TTC549 (cell line): ENCODE data around the gene SNRNP25.

ENCODE experiments used
- FAIRE-seq: peaks from 2 replicates; lab custom pipeline; 2012; peaks lifted over from hg19 to GRCh38; lab: Jason Lieb, UNC

Gene SNRNP25

GRCh38 chr16:78444-79150 is 25.0 kb downstream of the SNRNP25 start:
- FAIRE-seq: no peak

GRCh38 chr16:79151-80054 is 25.8 kb downstream of the SNRNP25 start:
- FAIRE-seq: no peak

GRCh38 chr16:83060-83603 is 29.5 kb downstream of the SNRNP25 start:
- no peak for FAIRE-seq

- FAIRE-seq: no peak
Measured at GRCh38 chr16:83781-84615, 30.4 kb downstream of the SNRNP25 start.

GRCh38 chr16:84718-85406 is 31.2 kb downstream of the SNRNP25 start:
- no peak for FAIRE-seq

- FAIRE-seq: no peak
Measured at GRCh38 chr16:85407-85782, 31.8 kb downstream of the SNRNP25 start.

- FAIRE-seq: no peak
Measured at GRCh38 chr16:85865-86264, 32.2 kb downstream of the SNRNP25 start.

- no peak for FAIRE-seq
Measured at GRCh38 chr16:86483-86952, 32.9 kb downstream of the SNRNP25 start.

GRCh38 chr16:88613-89012 is 35.0 kb downstream of the SNRNP25 start:
- no peak for FAIRE-seq

GRCh38 chr16:89391-90302 is 36.0 kb downstream of the SNRNP25 start:
- FAIRE-seq: no peak

GRCh38 chr16:91484-91883 is 37.9 kb downstream of the SNRNP25 start:
- FAIRE-seq: no peak

- no peak for FAIRE-seq
Measured at GRCh38 chr16:92431-93339, 39.1 kb downstream of the SNRNP25 start.

GRCh38 chr16:94918-95265 is 41.3 kb downstream of the SNRNP25 start:
- FAIRE-seq: no peak

GRCh38 chr16:96935-97381 is 43.3 kb downstream of the SNRNP25 start:
- no peak for FAIRE-seq

GRCh38 chr16:97822-98221 is 44.2 kb downstream of the SNRNP25 start:
- FAIRE-seq: no peak

- FAIRE-seq: no peak
Measured at GRCh38 chr16:100989-101388, 47.4 kb downstream of the SNRNP25 start.

- no peak for FAIRE-seq
Measured at GRCh38 chr16:101586-101985, 48.0 kb downstream of the SNRNP25 start.

GRCh38 chr16:102060-102855 is 48.6 kb downstream of the SNRNP25 start:
- no peak for FAIRE-seq

- no peak for FAIRE-seq
Measured at GRCh38 chr16:104355-104754, 50.7 kb downstream of the SNRNP25 start.
